ENCODE results near the gene CES3.
"Not testable (repeated sequence)": the region's sequence is repeated elsewhere in the genome, so short reads cannot be mapped to it uniquely, and the experiment has no call there.

Gene CES3

GRCh38 chr16:66926961-66927436, 34.1 kb upstream of the CES3 start:
- no peak for DNase-seq (ENCODE audit: low spot score)

GRCh38 chr16:66927918-66928649, 33.0 kb upstream of the CES3 start:
- no peak for DNase-seq (ENCODE audit: low spot score)

GRCh38 chr16:66928702-66929388, 32.2 kb upstream of the CES3 start:
- peak; percentile 19 for DNase-seq (ENCODE audit: low spot score)

- DNase-seq (ENCODE audit: low spot score), result no peak
These were observed 30.9 kb upstream of the CES3 start for GRCh38 chr16:66930189-66930588.

GRCh38 chr16:66931665-66932064, 29.4 kb upstream of the CES3 start:
- no peak for DNase-seq (ENCODE audit: low spot score)

- DNase-seq (ENCODE audit: low spot score), result no peak
These were observed 29.0 kb upstream of the CES3 start for GRCh38 chr16:66932076-66932475.

GRCh38 chr16:66933776-66934137, 27.3 kb upstream of the CES3 start:
- peak; percentile 51 for DNase-seq (ENCODE audit: low spot score)

GRCh38 chr16:66934138-66934838, 26.8 kb upstream of the CES3 start, which contains the start of gene CIAO2B:
CIAO2B (minus strand) TSS chr16:66934402; CDS start chr16:66934364, 38 bp downstream.
- peak; percentile 86 for DNase-seq (ENCODE audit: low spot score)

GRCh38 chr16:66934839-66935313, 26.2 kb upstream of the CES3 start:
- DNase-seq (ENCODE audit: low spot score), result not testable (repeated sequence)

- DNase-seq (ENCODE audit: low spot score), result no peak
These were observed 25.6 kb upstream of the CES3 start, which contains the start of gene CES2 for GRCh38 chr16:66935314-66936011. CES2 (plus strand) TSS chr16:66935516; CDS start chr16:66935636, 120 bp downstream.

GRCh38 chr16:66936462-66936861, 24.6 kb upstream of the CES3 start:
- DNase-seq (ENCODE audit: low spot score), result no peak

GRCh38 chr16:66936889-66937554, 24.0 kb upstream of the CES3 start:
- DNase-seq (ENCODE audit: low spot score), result no peak

- no peak for DNase-seq (ENCODE audit: low spot score)
These were observed 23.2 kb upstream of the CES3 start for GRCh38 chr16:66937725-66938337.

- DNase-seq (ENCODE audit: low spot score), result no peak
These were observed 21.7 kb upstream of the CES3 start for GRCh38 chr16:66939366-66939765.

- no peak for DNase-seq (ENCODE audit: low spot score)
These were observed 20.8 kb upstream of the CES3 start for GRCh38 chr16:66940236-66940635.

GRCh38 chr16:66942981-66943380, 18.1 kb upstream of the CES3 start:
- no peak for DNase-seq (ENCODE audit: low spot score)

- DNase-seq (ENCODE audit: low spot score), result no peak
These were observed 17.5 kb upstream of the CES3 start for GRCh38 chr16:66943426-66944053.

GRCh38 chr16:66944054-66944441, 17.0 kb upstream of the CES3 start:
- DNase-seq (ENCODE audit: low spot score), result no peak

GRCh38 chr16:66944971-66945370, 16.1 kb upstream of the CES3 start:
- not testable (repeated sequence) for DNase-seq (ENCODE audit: low spot score)

- DNase-seq (ENCODE audit: low spot score), result no peak
These were observed 15.1 kb upstream of the CES3 start for GRCh38 chr16:66945939-66946338.

Measured in CD4-positive, alpha-beta T cell treated with Interleukin-15 for 4 hours (primary cell).